Body of pancreas (tissue), 4 donors: Measurements from ENCODE around the gene FAM72A.
"Not testable (repeated sequence)": the region's sequence is repeated elsewhere in the genome, so short reads cannot be mapped to it uniquely, and the experiment has no call there.

Source experiments
- POLR2A ChIP-seq, 3 donors: fragments of 450-650 bp; IDR thresholded peaks; one replicate each; pipeline ENCODE4 v1.6.1; 2016; ENCODE audit warnings: antibody characterized with exemption in 3 of 3, mild to moderate bottlenecking in 2 of 3
- TF ChIP-seq, protein P1 (sequence below), 7 experiments: fragments of 450-650 bp in 4 of 7; fragments of 200-600 bp in 3 of 7; sonication (generic) in 3 of 7; IDR thresholded peaks; one replicate each; pipeline ENCODE4 v1.5.1; 2016 to 2019; ENCODE audit warnings: antibody characterized with exemption in 7 of 7

DNA sequence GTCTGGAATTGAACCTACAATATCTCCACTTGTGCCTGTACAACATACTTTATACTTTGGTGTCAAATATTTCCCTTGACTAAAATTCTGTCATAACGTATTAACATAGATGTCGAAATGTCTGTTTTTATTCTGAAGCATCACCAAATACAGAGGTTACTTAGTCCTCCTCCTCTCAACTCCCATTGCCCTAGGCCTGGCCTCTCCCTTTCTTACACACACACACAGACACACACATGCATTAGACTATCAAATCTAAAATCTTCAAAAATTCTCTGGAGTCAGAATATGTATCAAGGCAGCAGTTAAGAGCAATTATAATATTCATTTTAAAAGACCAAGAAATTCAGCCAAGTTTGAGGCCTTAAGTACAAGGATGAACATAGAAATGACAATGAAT is 7.5 kb downstream of the FAM72A start:
- TF ChIP-seq, protein P1, sequence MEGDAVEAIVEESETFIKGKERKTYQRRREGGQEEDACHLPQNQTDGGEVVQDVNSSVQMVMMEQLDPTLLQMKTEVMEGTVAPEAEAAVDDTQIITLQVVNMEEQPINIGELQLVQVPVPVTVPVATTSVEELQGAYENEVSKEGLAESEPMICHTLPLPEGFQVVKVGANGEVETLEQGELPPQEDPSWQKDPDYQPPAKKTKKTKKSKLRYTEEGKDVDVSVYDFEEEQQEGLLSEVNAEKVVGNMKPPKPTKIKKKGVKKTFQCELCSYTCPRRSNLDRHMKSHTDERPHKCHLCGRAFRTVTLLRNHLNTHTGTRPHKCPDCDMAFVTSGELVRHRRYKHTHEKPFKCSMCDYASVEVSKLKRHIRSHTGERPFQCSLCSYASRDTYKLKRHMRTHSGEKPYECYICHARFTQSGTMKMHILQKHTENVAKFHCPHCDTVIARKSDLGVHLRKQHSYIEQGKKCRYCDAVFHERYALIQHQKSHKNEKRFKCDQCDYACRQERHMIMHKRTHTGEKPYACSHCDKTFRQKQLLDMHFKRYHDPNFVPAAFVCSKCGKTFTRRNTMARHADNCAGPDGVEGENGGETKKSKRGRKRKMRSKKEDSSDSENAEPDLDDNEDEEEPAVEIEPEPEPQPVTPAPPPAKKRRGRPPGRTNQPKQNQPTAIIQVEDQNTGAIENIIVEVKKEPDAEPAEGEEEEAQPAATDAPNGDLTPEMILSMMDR (IDR thresholded peaks at IDR 0.05) = not testable (repeated sequence)
- not testable (repeated sequence) for TF ChIP-seq POLR2A (IDR thresholded peaks at IDR 0.05)
